Activated T-cell treated with anti-CD3 and anti-CD28 coated beads, Interleukin-2, amount 50 U/mL, for 4 hours (primary cell): ENCODE measurements around the gene HYDIN. TPM values are rescaled to one million over a fixed set of nuclear protein-coding genes. Genes with fewer than 3 reads are reported as not detected.
"Not testable (repeated sequence)": the region's sequence is repeated elsewhere in the genome, so short reads cannot be mapped to it uniquely, and the experiment has no call there.

ENCODE experiments used
- ATAC-seq, 2 donors: fragments of 200-7000 bp; cut with Tn5 transposase; one replicate each; pipeline ENCODE4 v1.10.0; 2021
- DNase-seq: peaks from one replicate; pipeline ENCODE4 v3.0.0-alpha.2; 2020
- H3K27me3 Mint-ChIP-seq: one replicate; pipeline ENCODE4 v1.8.0; 2021; ENCODE audit warnings: low read depth, mixed read lengths
- H3K36me3 Mint-ChIP-seq: one replicate; pipeline ENCODE4 v1.8.0; 2022; ENCODE audit warnings: mixed read lengths; ENCODE audit not compliant: insufficient read depth
- H3K4me1 Mint-ChIP-seq: one replicate; pipeline ENCODE4 v1.8.0; 2021; ENCODE audit warnings: low read depth, mixed read lengths
- H3K4me3 Mint-ChIP-seq: one replicate; pipeline ENCODE4 v1.8.0; 2021; ENCODE audit warnings: mild to moderate bottlenecking, moderate library complexity, mixed read lengths
- H3K9me3 Mint-ChIP-seq: one replicate; pipeline ENCODE4 v1.8.0; 2021; ENCODE audit warnings: mixed read lengths
- total RNA-seq, 3 donors: library from RNA; stranded (reverse); gene quantifications; one replicate each; pipeline ENCODE4 v1.2.1, GENCODE V29; 2021

HYDIN gene
- total RNA-seq, 3 donors from 2014 or later = not detected

DNA sequence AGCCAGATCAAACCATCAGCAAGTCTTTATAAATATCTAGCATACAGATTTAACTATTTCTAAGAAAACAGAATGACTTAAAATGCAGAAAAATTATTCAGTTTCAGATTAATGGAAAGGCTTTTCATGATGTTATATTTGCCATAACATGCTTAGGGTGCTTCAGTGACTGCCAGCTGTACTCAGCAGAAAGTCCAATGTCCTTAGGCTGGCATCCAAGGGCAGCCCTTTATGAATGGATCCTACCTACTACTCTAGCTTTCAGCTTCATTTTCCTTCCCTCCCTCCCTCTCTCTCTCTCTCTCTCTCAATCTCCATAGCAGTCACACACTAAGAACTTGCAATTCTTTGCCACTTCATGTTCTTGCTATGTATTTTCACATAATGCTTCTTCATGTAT is 124.6 kb downstream of the HYDIN start:
- not testable (repeated sequence) for H3K27me3 Mint-ChIP-seq, H3K36me3 Mint-ChIP-seq, H3K4me1 Mint-ChIP-seq, H3K4me3 Mint-ChIP-seq, ATAC-seq, DNase-seq, H3K9me3 Mint-ChIP-seq

DNA sequence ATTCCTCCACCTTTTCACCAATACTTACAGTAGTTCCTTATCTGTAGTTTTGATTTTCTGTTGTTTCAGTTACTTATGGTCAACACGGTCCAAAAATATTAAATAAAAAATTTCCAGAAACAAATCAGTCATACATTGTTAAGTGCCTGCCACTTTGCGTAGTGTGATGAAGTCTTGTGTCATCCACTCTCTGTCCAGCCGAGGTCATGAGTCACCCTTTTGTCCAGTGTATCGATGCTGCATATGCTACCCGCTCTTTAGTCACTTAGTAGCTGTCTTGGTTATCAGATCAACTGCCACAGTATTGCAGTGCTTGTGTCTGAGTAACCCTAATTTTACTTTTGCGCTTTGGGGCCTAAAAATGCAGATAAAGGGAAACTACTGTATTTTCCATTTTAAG is 146.9 kb downstream of the HYDIN start:
- not testable (repeated sequence) for H3K27me3 Mint-ChIP-seq, H3K4me3 Mint-ChIP-seq, H3K4me1 Mint-ChIP-seq, H3K9me3 Mint-ChIP-seq, H3K36me3 Mint-ChIP-seq, ATAC-seq, DNase-seq

GRCh38 chr16:71080777-71081176 is 149.7 kb downstream of the HYDIN start:
- H3K4me1 Mint-ChIP-seq, H3K36me3 Mint-ChIP-seq, DNase-seq, ATAC-seq, H3K27me3 Mint-ChIP-seq, H3K9me3 Mint-ChIP-seq, H3K4me3 Mint-ChIP-seq: not testable (repeated sequence)

DNA sequence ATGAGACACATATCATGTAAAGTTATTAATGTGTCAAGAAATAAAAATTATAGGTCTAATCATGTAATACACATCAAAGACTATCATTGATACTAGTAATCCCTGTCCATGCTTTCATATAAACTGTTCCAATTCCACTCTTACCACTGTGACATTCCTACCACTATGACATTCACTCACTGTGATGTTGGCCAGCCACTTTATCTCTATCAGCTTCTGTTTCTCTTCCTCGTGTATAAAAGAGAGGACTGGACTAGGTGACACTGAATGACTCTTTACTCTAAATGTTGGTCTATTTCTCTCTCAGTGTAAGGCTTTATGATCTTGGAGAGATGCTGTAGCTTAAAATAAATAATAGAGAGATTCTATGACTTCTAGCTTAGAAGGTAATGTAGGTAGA is 150.3 kb downstream of the HYDIN start:
- H3K27me3 Mint-ChIP-seq, H3K4me3 Mint-ChIP-seq, H3K4me1 Mint-ChIP-seq, DNase-seq, H3K9me3 Mint-ChIP-seq, ATAC-seq, H3K36me3 Mint-ChIP-seq: not testable (repeated sequence)

DNA sequence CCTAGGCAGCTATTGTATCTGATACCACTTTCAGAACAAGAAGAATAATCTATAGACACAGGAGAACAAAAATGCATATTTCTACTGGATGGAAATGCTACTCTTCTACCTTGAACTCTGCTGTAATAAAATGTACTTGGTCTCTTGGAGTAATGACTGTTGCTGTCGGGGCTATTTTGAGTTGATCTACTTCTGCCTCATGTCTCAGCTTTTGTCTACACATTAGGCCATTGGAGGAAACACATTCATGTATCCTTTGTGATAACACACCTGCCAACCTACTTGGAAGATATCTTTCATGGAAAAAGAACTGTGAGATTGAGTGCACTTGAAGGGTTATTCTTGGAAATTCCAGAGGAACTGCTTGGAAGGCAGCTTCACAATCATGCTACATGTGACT is 159.9 kb downstream of the HYDIN start:
- not testable (repeated sequence) for H3K27me3 Mint-ChIP-seq, H3K4me3 Mint-ChIP-seq, DNase-seq, ATAC-seq, H3K4me1 Mint-ChIP-seq, H3K36me3 Mint-ChIP-seq, H3K9me3 Mint-ChIP-seq

GRCh38 chr16:71069842-71070241 is 160.7 kb downstream of the HYDIN start:
- not testable (repeated sequence) for H3K4me1 Mint-ChIP-seq, H3K4me3 Mint-ChIP-seq, H3K36me3 Mint-ChIP-seq, ATAC-seq, DNase-seq, H3K27me3 Mint-ChIP-seq, H3K9me3 Mint-ChIP-seq

GRCh38 chr16:71053897-71054609 is 176.5 kb downstream of the HYDIN start:
- H3K9me3 Mint-ChIP-seq, H3K27me3 Mint-ChIP-seq, DNase-seq, ATAC-seq, H3K4me3 Mint-ChIP-seq, H3K36me3 Mint-ChIP-seq, H3K4me1 Mint-ChIP-seq: not testable (repeated sequence)

GRCh38 chr16:71050307-71050706 is 180.2 kb downstream of the HYDIN start:
- not testable (repeated sequence) for H3K36me3 Mint-ChIP-seq, H3K9me3 Mint-ChIP-seq, H3K27me3 Mint-ChIP-seq, DNase-seq, ATAC-seq, H3K4me3 Mint-ChIP-seq, H3K4me1 Mint-ChIP-seq

- not testable (repeated sequence) for H3K36me3 Mint-ChIP-seq, ATAC-seq, H3K4me3 Mint-ChIP-seq, H3K4me1 Mint-ChIP-seq, H3K27me3 Mint-ChIP-seq, H3K9me3 Mint-ChIP-seq, DNase-seq
Observed at GRCh38 chr16:71039368-71040111, 191.0 kb downstream of the HYDIN start.

DNA sequence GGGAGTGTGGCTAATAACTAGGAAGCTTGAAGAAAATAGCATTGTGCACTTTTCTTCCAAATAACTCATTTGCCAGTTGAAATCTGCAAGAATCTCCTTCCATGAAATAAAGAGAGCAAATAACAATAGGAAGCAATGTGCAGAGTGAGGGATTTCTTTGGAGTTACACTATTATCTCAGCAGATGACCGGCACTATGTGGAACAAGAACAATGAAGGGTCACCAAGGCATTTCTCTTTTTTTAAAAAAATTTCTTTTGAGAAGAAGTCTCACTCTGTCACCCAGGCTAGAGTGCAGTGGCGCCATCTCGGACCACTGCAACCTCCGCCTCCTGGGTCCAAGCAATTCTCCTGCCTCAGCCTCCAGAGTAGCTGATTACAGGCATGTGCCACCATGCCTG is 192.1 kb downstream of the HYDIN start:
- H3K27me3 Mint-ChIP-seq, H3K4me1 Mint-ChIP-seq, ATAC-seq, H3K4me3 Mint-ChIP-seq, H3K36me3 Mint-ChIP-seq, H3K9me3 Mint-ChIP-seq, DNase-seq: not testable (repeated sequence)

- not testable (repeated sequence) for DNase-seq, H3K4me3 Mint-ChIP-seq, ATAC-seq, H3K27me3 Mint-ChIP-seq, H3K4me1 Mint-ChIP-seq, H3K9me3 Mint-ChIP-seq, H3K36me3 Mint-ChIP-seq
Observed at GRCh38 chr16:71037987-71038386, 192.5 kb downstream of the HYDIN start.

GRCh38 chr16:71028032-71028727 is 202.3 kb downstream of the HYDIN start:
- H3K4me1 Mint-ChIP-seq, H3K9me3 Mint-ChIP-seq, H3K36me3 Mint-ChIP-seq, DNase-seq, H3K4me3 Mint-ChIP-seq, ATAC-seq, H3K27me3 Mint-ChIP-seq: not testable (repeated sequence)

DNA sequence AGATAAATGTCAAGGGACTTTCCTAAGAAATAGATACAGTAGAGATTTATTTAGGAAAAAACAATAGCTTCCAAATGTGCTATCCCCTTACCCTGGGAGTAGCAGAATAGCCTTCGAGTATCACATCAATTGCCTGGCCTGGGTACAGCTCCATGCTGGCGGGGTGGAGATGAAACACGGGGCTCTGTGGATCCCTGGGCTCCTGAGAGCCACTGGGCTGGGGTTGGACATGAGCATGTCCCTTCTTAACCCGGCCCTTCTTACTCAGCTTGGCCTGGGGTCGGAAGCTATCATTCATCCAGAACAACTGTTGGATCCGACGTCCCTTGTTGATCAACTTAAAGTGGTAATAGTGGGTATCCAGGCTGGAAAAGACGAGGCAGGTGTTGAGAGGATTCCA is 203.0 kb downstream of the HYDIN start:
- not testable (repeated sequence) for H3K27me3 Mint-ChIP-seq, H3K4me1 Mint-ChIP-seq, DNase-seq, H3K4me3 Mint-ChIP-seq, ATAC-seq, H3K9me3 Mint-ChIP-seq, H3K36me3 Mint-ChIP-seq

DNA sequence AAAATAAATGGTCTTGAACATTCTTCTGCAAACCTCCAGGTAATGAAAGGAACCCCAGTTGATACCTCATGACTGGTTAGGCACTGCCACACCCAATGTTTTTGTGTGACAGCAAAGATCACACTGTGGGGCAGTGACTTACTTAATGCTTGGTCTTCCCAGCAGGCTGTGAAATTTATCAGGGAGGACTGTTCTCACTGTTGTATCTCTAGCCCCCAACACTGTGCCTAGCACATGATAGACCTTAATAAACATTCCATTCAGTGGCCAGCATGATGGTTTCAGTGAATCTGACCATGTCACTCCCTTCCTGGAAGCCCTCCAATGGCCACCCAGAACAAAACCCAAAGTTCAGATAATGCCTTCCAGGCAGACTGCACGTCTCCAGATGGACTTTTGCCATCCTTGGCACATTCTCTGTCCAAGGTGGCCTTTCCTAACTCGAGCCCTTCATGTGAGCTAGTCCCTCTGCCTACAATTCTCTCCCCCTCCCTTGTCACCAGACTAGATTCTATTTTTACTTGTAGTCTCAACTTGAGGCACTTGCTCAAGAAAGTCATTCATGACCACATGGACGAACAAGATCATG is 206.6 kb downstream of the HYDIN start:
- not testable (repeated sequence) for H3K9me3 Mint-ChIP-seq

More for the DNA sequence above, 206.6 kb downstream of the HYDIN start:
- not testable (repeated sequence) for H3K27me3 Mint-ChIP-seq, H3K36me3 Mint-ChIP-seq, ATAC-seq, H3K4me3 Mint-ChIP-seq, H3K4me1 Mint-ChIP-seq, DNase-seq
